Natural killer cell (primary cell): Measurements from ENCODE around the gene NHSL1. TPM values are rescaled to one million over a fixed set of nuclear protein-coding genes. Genes with fewer than 3 reads are reported as not detected.

Experiments
- ATAC-seq, 3 donors: fragments of 150-1000 bp in 2 of 3; fragments of 200-7000 bp in 1 of 3; cut with Tn5 transposase; 1 replicate in 1 of 3; 2 replicates in 2 of 3; pipeline ENCODE4 v1.10.0; 2021; ENCODE audit warnings: mild to moderate bottlenecking in 2 of 3, moderate library complexity in 2 of 3
- DNase-seq, 2 donors: peaks; one replicate each; pipeline versions ENCODE4 v3.0.0 to v3.0.0-alpha.2; 2013 to 2021; ENCODE audit warnings: mixed read lengths in 1 of 2
- H3K27ac ChIP-seq: one replicate; pipeline ENCODE4 v1.5.1; 2013; ENCODE audit warnings: mild to moderate bottlenecking, low read length
- H3K27me3 ChIP-seq: one replicate; pipeline ENCODE4 v1.6.1; 2013; ENCODE audit warnings: low read length; ENCODE audit not compliant: control insufficient read depth, insufficient read depth
- H3K36me3 ChIP-seq: one replicate; pipeline ENCODE4 v1.6.1; 2013; ENCODE audit warnings: low read length; ENCODE audit not compliant: control insufficient read depth, insufficient read depth
- H3K4me1 ChIP-seq: one replicate; pipeline ENCODE4 v1.6.1; 2013; ENCODE audit warnings: low read length; ENCODE audit not compliant: control insufficient read depth, insufficient read depth
- H3K4me3 ChIP-seq: one replicate; pipeline ENCODE4 v1.5.1; 2013; ENCODE audit warnings: low read length
- H3K9me3 ChIP-seq: one replicate; pipeline ENCODE4 v1.6.1; 2013; ENCODE audit warnings: low read length; ENCODE audit not compliant: control insufficient read depth, insufficient read depth
- H3K27ac Mint-ChIP-seq, 2 donors: one replicate each; pipeline ENCODE4 v1.8.0; 2022; ENCODE audit warnings: mild to moderate bottlenecking in 2 of 2, mixed read lengths in 2 of 2, moderate library complexity in 1 of 2
- H3K27me3 Mint-ChIP-seq, 2 donors: one replicate each; pipeline ENCODE4 v1.8.0; 2022; ENCODE audit warnings: low read depth in 2 of 2, mixed read lengths in 2 of 2
- H3K36me3 Mint-ChIP-seq: one replicate; pipeline ENCODE4 v1.8.0; 2022; ENCODE audit warnings: mixed read lengths
- H3K4me1 Mint-ChIP-seq, 2 donors: one replicate each; pipeline ENCODE4 v1.8.0; 2022; ENCODE audit warnings: mixed read lengths in 2 of 2
- H3K4me3 Mint-ChIP-seq: one replicate; pipeline ENCODE4 v1.8.0; 2022; ENCODE audit warnings: mild to moderate bottlenecking, moderate library complexity, mixed read lengths
- H3K9me3 Mint-ChIP-seq, 2 donors: one replicate each; pipeline ENCODE4 v1.8.0; 2022; ENCODE audit warnings: mixed read lengths in 2 of 2
- WGBS: methylation state at CpG from one replicate; pipeline ENCODE4 v1.1.7; 2013; ENCODE audit warnings: missing lambda C conversion rate; ENCODE audit not compliant: insufficient coverage; 5-methylcytosine and 5-hydroxymethylcytosine counted together
- intact Hi-C: fragments of 100-400 bp; cut with micrococcal nuclease; formaldehyde crosslinking; loops from one replicate; pipeline ENCODE4 v1.14.2; 2022
- total RNA-seq, 4 donors: library from RNA; stranded (reverse); fragments of 120-200 nt in 1 of 4; gene quantifications; one replicate each; pipeline versions ENCODE4 v1.2.3 to v1.2.4, GENCODE V29; 2013 to 2022
- TF ChIP-seq, protein P1 (sequence below): fragments of 200-600 bp; IDR thresholded peaks from one replicate; pipeline ENCODE4 v1.8.0; 2022; ENCODE audit warnings: antibody characterized with exemption

NHSL1 gene
- total RNA-seq, 3 donors from 2014 or later (not counting 1 experiment from before 2014, with no cell fraction given) = 0.38 to 0.75 (median 0.68) TPM

DNA sequence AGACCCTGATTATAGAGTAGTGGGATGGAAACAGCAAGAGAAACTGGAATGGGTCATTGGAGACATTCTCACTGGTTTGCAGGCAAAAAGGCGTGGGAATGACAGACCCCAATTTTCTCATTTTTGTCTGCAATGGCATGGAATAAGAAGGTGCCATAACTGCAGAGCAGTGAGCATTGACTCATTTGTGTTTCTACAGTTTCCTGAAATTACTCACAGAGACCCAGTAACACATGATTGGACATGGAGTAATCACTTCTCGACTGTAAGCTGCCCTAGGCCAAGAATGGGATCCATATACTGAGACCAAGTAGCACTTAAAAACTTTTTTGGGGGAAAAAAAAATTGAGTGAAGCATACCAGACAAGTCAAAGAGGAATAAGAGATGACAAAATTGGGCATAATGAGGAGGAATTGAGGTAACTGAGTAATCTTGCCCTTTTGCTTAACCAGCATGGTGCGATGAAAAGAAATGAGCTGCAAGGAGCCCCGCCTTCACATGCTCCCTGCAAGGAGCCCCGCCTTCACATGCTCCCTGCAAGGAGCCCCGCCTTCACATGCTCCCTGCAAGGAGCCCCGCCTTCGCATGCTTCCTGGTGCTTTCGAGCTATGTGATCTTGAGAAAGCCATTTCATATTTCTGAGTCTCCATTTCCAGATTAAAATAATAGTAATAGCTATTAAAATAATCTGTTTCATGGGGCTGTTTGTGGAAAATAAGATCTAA is 44.1 kb downstream of the NHSL1 start:
- no peak overlapping the region for H3K4me3 ChIP-seq
- 68% methylated on average over 4 of the region's 9 CpGs for WGBS
- H3K27ac ChIP-seq = no peak overlapping the region
- H3K27ac Mint-ChIP-seq = peak overlapping the region; percentile 34 to 69
- H3K9me3 Mint-ChIP-seq = no peaks in the 10 kb centered on the region
- H3K4me1 ChIP-seq = peaks cover 2% of the 10 kb centered on the region
- no peaks in the 10 kb centered on the region for H3K27me3 ChIP-seq
- H3K36me3 Mint-ChIP-seq = no peaks in the 10 kb centered on the region
- H3K9me3 ChIP-seq = no peaks in the 10 kb centered on the region
- peaks cover 16 to 21% of the 10 kb centered on the region in 2 donors for H3K4me1 Mint-ChIP-seq
- H3K4me3 Mint-ChIP-seq = peak overlapping the region; percentile 67
- TF ChIP-seq, protein P1, sequence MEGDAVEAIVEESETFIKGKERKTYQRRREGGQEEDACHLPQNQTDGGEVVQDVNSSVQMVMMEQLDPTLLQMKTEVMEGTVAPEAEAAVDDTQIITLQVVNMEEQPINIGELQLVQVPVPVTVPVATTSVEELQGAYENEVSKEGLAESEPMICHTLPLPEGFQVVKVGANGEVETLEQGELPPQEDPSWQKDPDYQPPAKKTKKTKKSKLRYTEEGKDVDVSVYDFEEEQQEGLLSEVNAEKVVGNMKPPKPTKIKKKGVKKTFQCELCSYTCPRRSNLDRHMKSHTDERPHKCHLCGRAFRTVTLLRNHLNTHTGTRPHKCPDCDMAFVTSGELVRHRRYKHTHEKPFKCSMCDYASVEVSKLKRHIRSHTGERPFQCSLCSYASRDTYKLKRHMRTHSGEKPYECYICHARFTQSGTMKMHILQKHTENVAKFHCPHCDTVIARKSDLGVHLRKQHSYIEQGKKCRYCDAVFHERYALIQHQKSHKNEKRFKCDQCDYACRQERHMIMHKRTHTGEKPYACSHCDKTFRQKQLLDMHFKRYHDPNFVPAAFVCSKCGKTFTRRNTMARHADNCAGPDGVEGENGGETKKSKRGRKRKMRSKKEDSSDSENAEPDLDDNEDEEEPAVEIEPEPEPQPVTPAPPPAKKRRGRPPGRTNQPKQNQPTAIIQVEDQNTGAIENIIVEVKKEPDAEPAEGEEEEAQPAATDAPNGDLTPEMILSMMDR = no peak
- H3K27me3 Mint-ChIP-seq = peaks cover 0 to 4% of the 10 kb centered on the region in 2 donors
- intact Hi-C loops = no loop called here
- H3K36me3 ChIP-seq = no peaks in the 10 kb centered on the region
- peak; percentile 22 to 64 for DNase-seq
- ATAC-seq = peak; percentile 87 to 93 (median 90)

DNA sequence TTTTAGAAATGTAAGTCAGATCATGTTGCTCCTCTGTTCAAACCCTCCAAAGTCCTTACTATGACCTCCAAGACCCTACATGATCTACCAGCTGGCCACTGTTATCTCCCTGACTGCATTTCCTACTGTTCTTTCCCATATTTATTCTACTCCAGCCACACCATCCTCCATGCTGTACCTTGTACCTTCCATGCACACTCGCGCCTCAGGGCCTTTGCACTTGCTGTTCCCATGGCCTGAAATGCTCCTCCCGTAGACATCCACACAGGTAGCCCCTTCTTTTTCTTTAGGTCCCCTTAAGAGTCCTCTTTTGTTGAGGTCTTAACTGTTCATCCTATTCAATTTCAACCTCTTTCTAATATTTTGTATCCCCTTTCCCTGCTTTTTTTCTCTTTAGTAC is 48.3 kb downstream of the NHSL1 start:
- H3K27ac ChIP-seq = no peak overlapping the region
- H3K36me3 ChIP-seq = no peaks in the 10 kb centered on the region
- ATAC-seq (no peak), DNase-seq (no peak)
- Mint-ChIP-seq H3K27ac (no peak overlapping the region), H3K4me1 (peaks cover 11 to 14% of the 10 kb centered on the region in 2 donors), H3K9me3 (no peaks in the 10 kb centered on the region), H3K4me3 (no peak overlapping the region), H3K36me3 (no peaks in the 10 kb centered on the region), H3K27me3 (peaks cover 0 to 8% of the 10 kb centered on the region in 2 donors)
- no peaks in the 10 kb centered on the region for H3K9me3 ChIP-seq
- TF ChIP-seq, protein P1 = no peak
- peaks cover under 1% of the 10 kb centered on the region for H3K4me1 ChIP-seq
- intact Hi-C loops = no loop called here
- WGBS = 97% methylated on average over 3 of the region's 3 CpGs
- no peak overlapping the region for H3K4me3 ChIP-seq
- no peaks in the 10 kb centered on the region for H3K27me3 ChIP-seq

DNA sequence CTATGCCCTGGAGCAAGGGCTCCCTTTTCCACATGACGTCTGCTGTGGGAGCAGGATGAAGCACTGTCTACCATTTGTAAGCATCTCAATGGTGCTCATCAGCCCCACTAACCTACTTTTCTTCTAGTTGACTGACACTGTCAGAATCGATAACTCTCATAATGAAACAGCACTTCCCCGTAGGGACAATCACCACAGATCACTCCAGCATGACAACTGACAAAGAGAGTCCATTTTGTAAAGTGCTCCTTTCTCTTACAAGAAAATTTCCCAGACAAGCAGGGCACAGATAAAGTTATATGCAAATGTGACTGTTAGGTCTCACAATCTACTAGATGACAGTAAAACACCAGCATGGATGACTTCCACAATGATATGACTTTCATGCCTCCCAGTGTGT is 48.8 kb downstream of the NHSL1 start:
- no peak for ATAC-seq

More for the DNA sequence above, 48.8 kb downstream of the NHSL1 start:
- no peaks in the 10 kb centered on the region for H3K36me3 ChIP-seq
- no peak overlapping the region for H3K27ac ChIP-seq
- 62% methylated on average over 3 of the region's 3 CpGs for WGBS
- no peaks in the 10 kb centered on the region for H3K27me3 ChIP-seq
- no peaks in the 10 kb centered on the region for H3K4me1 ChIP-seq
- no peaks in the 10 kb centered on the region for H3K9me3 Mint-ChIP-seq
- H3K4me3 ChIP-seq = no peak overlapping the region
- H3K4me1 Mint-ChIP-seq = peaks cover 7 to 9% of the 10 kb centered on the region in 2 donors
- no peak for DNase-seq
- no peaks in the 10 kb centered on the region for H3K36me3 Mint-ChIP-seq
- no peak overlapping the region for H3K4me3 Mint-ChIP-seq
- TF ChIP-seq, protein P1 = no peak
- intact Hi-C loops = no loop called here
- H3K9me3 ChIP-seq = no peaks in the 10 kb centered on the region
- H3K27ac Mint-ChIP-seq = no peak overlapping the region
- H3K27me3 Mint-ChIP-seq = peaks cover 0 to 8% of the 10 kb centered on the region in 2 donors
